Activated T-helper 2 cell treated with anti-CD3 and anti-CD28 coated beads, Interferon-gamma antibody, Interleukin-2, Interleukin-4, amounts not matched to agents 10 μg/mL and 5 μg/mL and 100 μg/mL, durations not matched to agents 14 hours and 24 hours and 36 hours (primary cell): ENCODE results near the gene FIBP. TPM values are rescaled to one million over a fixed set of nuclear protein-coding genes. Genes with fewer than 3 reads are reported as not detected.

Source experiments
- DNase-seq: peaks from one replicate; pipeline ENCODE4 v3.0.0; 2021; ENCODE audit warnings: low spot score
- H3K27ac Mint-ChIP-seq: one replicate; pipeline ENCODE4 v1.8.0; 2021; ENCODE audit warnings: mixed read lengths
- H3K27me3 Mint-ChIP-seq: one replicate; pipeline ENCODE4 v1.8.0; 2021; ENCODE audit warnings: low read depth, mixed read lengths
- H3K36me3 Mint-ChIP-seq: one replicate; pipeline ENCODE4 v1.8.0; 2021; ENCODE audit warnings: low read depth, mixed read lengths
- H3K4me1 Mint-ChIP-seq: one replicate; pipeline ENCODE4 v1.8.0; 2021; ENCODE audit warnings: low read depth, mixed read lengths
- H3K4me3 Mint-ChIP-seq: one replicate; pipeline ENCODE4 v1.8.0; 2021; ENCODE audit warnings: low read depth, mild to moderate bottlenecking, moderate library complexity, mixed read lengths
- H3K9me3 Mint-ChIP-seq: one replicate; pipeline ENCODE4 v1.8.0; 2021; ENCODE audit warnings: mixed read lengths
- intact Hi-C: fragments of 100-400 bp; cut with micrococcal nuclease; formaldehyde crosslinking; loops from one replicate; pipeline ENCODE4 v1.15.1; 2023
- total RNA-seq: library from RNA; stranded (reverse); gene quantifications from 2 replicates; pipeline ENCODE4 v1.2.3, GENCODE V29; 2022

Gene FIBP
- total RNA-seq, 1 donor from 2014 or later, result 95.4 TPM

GRCh38 chr11:65861533-65862183 lies 26.6 kb downstream of the FIBP start:
- no peak for DNase-seq
- Mint-ChIP-seq H3K27ac (peak overlapping the region; percentile 48), H3K9me3 (no peaks in the 10 kb centered on the region), H3K27me3 (no peaks in the 10 kb centered on the region), H3K4me1 (peaks cover 20% of the 10 kb centered on the region), H3K4me3 (peak overlapping the region; percentile 94), H3K36me3 (peaks cover 48% of the 10 kb centered on the region)
- intact Hi-C loops, result no loop called here

- intact Hi-C loops, result no loop called here
- Mint-ChIP-seq H3K27ac (peak overlapping the region; percentile 92), H3K4me1 (peaks cover 25% of the 10 kb centered on the region), H3K27me3 (no peaks in the 10 kb centered on the region), H3K36me3 (peaks cover 53% of the 10 kb centered on the region), H3K9me3 (no peaks in the 10 kb centered on the region), H3K4me3 (peak overlapping the region; percentile 94)
- no peak for DNase-seq
These were observed 27.1 kb downstream of the FIBP start for GRCh38 chr11:65861165-65861505.

GRCh38 chr11:65860278-65861164 lies 27.8 kb downstream of the FIBP start, which contains the start of gene MUS81:
Gene MUS81 (plus strand): TSS chr11:65860433. CDS start chr11:65860754, 321 bp downstream.
- H3K9me3 Mint-ChIP-seq, result no peaks in the 10 kb centered on the region
- peaks cover 30% of the 10 kb centered on the region for H3K4me1 Mint-ChIP-seq
- H3K36me3 Mint-ChIP-seq, result peaks cover 58% of the 10 kb centered on the region
- H3K27ac Mint-ChIP-seq, result peak within 1 kb of the TSS; percentile 97
- H3K27me3 Mint-ChIP-seq, result no peaks in the 10 kb centered on the region
- peak; percentile 94 for DNase-seq
- H3K4me3 Mint-ChIP-seq, result peak within 1 kb of the TSS; percentile 94
- intact Hi-C loops, result loop anchor here (1.0 kb wide), 2 partner anchors 129 to 192 kb away; partner anchors contain the start of gene SF3B2

GRCh38 chr11:65859812-65860277 lies 28.4 kb downstream of the FIBP start:
- peaks cover 31% of the 10 kb centered on the region for H3K4me1 Mint-ChIP-seq

GRCh38 chr11:65859095-65859811 lies 29.0 kb downstream of the FIBP start:
- Mint-ChIP-seq H3K27me3 (no peaks in the 10 kb centered on the region), H3K27ac (peak overlapping the region; percentile 97), H3K36me3 (peaks cover 61% of the 10 kb centered on the region), H3K4me1 (peaks cover 34% of the 10 kb centered on the region), H3K9me3 (no peaks in the 10 kb centered on the region), H3K4me3 (peak overlapping the region; percentile 94)
- DNase-seq, result peak; percentile 98
- intact Hi-C loops, result loop anchor here (1.0 to 10.0 kb wide), 7 partner anchors 14 to 774 kb away; partner anchors contain the start of genes BANF1, C11orf68, CDCA5 and DRAP1

More at GRCh38 chr11:65859812-65860277, 28.4 kb downstream of the FIBP start:
- no peaks in the 10 kb centered on the region for H3K9me3 Mint-ChIP-seq
- H3K27me3 Mint-ChIP-seq, result no peaks in the 10 kb centered on the region
- intact Hi-C loops, result loop anchor here (1.0 to 10.0 kb wide), 9 partner anchors 13 to 775 kb away; partner anchors contain the start of genes BANF1, C11orf68, CDCA5 and DRAP1
- H3K36me3 Mint-ChIP-seq, result peaks cover 58% of the 10 kb centered on the region
- DNase-seq, result no peak
- H3K4me3 Mint-ChIP-seq, result peak overlapping the region; percentile 94
- H3K27ac Mint-ChIP-seq, result peak overlapping the region; percentile 97

DNA sequence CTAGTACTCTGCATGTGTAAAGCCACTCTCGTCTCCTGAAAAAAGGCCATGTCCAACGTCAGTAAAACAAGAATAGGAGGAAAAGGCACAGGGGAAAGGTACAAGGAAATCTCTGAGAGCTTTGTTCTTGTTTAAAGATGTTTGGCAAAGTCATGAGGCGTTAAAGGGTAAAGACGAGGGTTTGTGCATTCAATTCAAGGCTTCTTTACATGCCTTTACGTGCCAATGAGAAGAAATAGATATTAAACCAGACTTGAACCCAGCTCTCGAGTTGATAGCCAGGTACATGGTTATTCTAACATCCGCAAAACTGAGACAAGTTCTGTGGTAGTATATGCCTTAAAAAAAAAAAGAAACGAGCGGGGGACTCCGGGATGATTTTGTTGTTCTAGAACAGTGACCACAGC lies 29.6 kb downstream of the FIBP start:
- Mint-ChIP-seq H3K4me1 (peaks cover 36% of the 10 kb centered on the region), H3K27me3 (no peaks in the 10 kb centered on the region), H3K4me3 (peak overlapping the region; percentile 94), H3K36me3 (peaks cover 61% of the 10 kb centered on the region), H3K9me3 (no peaks in the 10 kb centered on the region), H3K27ac (peak overlapping the region; percentile 97)
- DNase-seq, result no peak
- intact Hi-C loops, result loop anchor here (1.0 to 10.0 kb wide), 8 partner anchors 15 to 774 kb away; partner anchors contain the start of genes BANF1, C11orf68, CCDC85B and CDCA5

GRCh38 chr11:65857853-65858680 lies 30.2 kb downstream of the FIBP start, which contains the start of gene CFL1:
Gene CFL1 (minus strand): TSS chr11:65858180. CDS start chr11:65858099, 81 bp downstream.
- peaks cover 36% of the 10 kb centered on the region for H3K4me1 Mint-ChIP-seq
- no peaks in the 10 kb centered on the region for H3K27me3 Mint-ChIP-seq
- H3K36me3 Mint-ChIP-seq, result peaks cover 61% of the 10 kb centered on the region

GRCh38 chr11:65857500-65857852 lies 30.8 kb downstream of the FIBP start:
- intact Hi-C loops, result loop anchor here (10.0 kb wide), 2 partner anchors 283 to 773 kb away; partner anchors contain the start of genes CDCA5, EHBP1L1, FAM89B and ZFPL1

More at GRCh38 chr11:65857853-65858680, 30.2 kb downstream of the FIBP start, which contains the start of gene CFL1:
- Mint-ChIP-seq H3K9me3 (no peaks in the 10 kb centered on the region), H3K4me3 (peak within 1 kb of the TSS; percentile 94), H3K27ac (peak within 1 kb of the TSS; percentile 97)
- intact Hi-C loops, result loop anchor here (1.0 to 10.0 kb wide), 5 partner anchors 32 to 773 kb away; partner anchors contain the start of genes CCDC85B, CDCA5, EHBP1L1 and FAM89B
- peak; percentile 98 for DNase-seq

GRCh38 chr11:65856689-65857499 lies 31.4 kb downstream of the FIBP start:
- intact Hi-C loops, result loop anchor here (10.0 kb wide), 2 partner anchors 282 to 772 kb away; partner anchors contain the start of genes CDCA5, EHBP1L1, FAM89B and ZFPL1

More at GRCh38 chr11:65857500-65857852, 30.8 kb downstream of the FIBP start:
- Mint-ChIP-seq H3K27me3 (no peaks in the 10 kb centered on the region), H3K9me3 (no peaks in the 10 kb centered on the region), H3K4me1 (peaks cover 31% of the 10 kb centered on the region), H3K36me3 (peaks cover 60% of the 10 kb centered on the region), H3K27ac (no peak overlapping the region), H3K4me3 (peak overlapping the region; percentile 87)
- DNase-seq, result peak; percentile 58

DNA sequence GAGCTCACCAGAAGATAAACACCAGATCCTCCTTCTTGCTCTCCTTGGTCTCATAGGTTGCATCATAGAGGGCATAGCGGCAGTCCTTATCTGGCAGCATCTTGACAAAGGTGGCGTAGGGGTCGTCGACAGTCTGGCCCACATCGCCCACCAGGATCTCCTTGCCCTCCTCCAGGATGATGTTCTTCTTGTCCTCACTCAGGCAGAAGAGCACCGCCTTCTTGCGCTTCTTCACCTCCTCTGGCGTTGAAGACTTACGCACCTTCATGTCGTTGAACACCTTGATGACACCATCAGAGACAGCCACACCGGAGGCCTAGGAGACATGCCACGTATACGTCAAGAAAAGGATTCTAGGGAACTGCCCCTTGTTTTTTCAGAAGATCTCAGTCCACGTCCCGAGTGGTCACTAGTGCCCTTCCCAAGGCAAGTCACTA lies 32.3 kb downstream of the FIBP start:
- peaks cover 29% of the 10 kb centered on the region for H3K4me1 Mint-ChIP-seq
- intact Hi-C loops, result loop anchor here (10.0 kb wide), 2 partner anchors 281 to 771 kb away; partner anchors contain the start of genes CDCA5, EHBP1L1, FAM89B and ZFPL1
- H3K27me3 Mint-ChIP-seq, result no peaks in the 10 kb centered on the region
- peak overlapping the region; percentile 87 for H3K4me3 Mint-ChIP-seq
- peaks cover 9% of the 10 kb centered on the region for H3K9me3 Mint-ChIP-seq
- DNase-seq, result no peak
- H3K27ac Mint-ChIP-seq, result no peak overlapping the region
- peaks cover 65% of the 10 kb centered on the region for H3K36me3 Mint-ChIP-seq

More at GRCh38 chr11:65856689-65857499, 31.4 kb downstream of the FIBP start:
- Mint-ChIP-seq H3K27ac (peak overlapping the region; percentile 81), H3K4me1 (peaks cover 29% of the 10 kb centered on the region), H3K36me3 (peaks cover 60% of the 10 kb centered on the region), H3K9me3 (peaks cover 4% of the 10 kb centered on the region), H3K4me3 (peak overlapping the region; percentile 87), H3K27me3 (no peaks in the 10 kb centered on the region)
- peak; percentile 85 for DNase-seq
